ENCODE data around the gene SLC51A. TPM values are rescaled to one million over a fixed set of nuclear protein-coding genes. Genes with fewer than 3 reads are reported as not detected.
"Not testable (repeated sequence)": the region's sequence is repeated elsewhere in the genome, so short reads cannot be mapped to it uniquely, and the experiment has no call there.

SLC51A gene
- total and polyA plus RNA-seq, 2 donors (not counting 3 experiments of a cell fraction or from before 2014, with no cell fraction given): not detected

DNA sequence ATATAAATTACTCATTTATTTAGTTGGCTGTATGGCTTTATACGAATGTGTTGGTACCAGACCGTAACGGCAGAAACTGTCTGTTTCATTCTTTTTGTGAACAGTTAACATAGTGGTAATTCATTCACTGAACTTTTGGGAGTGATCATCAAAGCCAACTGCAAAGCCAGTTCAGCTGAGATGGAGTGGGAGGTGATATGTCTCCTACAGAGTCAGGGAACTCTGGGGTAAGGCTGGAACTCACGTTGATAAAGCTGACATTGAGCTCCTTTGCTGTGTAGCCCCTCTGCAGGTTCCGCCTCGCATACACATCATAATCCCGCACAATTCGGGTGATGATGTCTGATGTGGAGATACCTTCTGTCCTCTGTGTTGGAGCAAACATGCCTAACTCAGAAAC is 25.4 kb downstream of the SLC51A start:
- Histone ChIP-seq H3K9me1 (replicated peaks; ENCODE audit: control insufficient read depth, extremely low read depth, insufficient read depth, low read length) (no peaks in the 10 kb centered on the region), H3K36me3 (ENCODE audit: control insufficient read depth in 2 of 2, extremely low read depth in 1 of 2, insufficient read depth in 2 of 2, low read length in 2 of 2) (peaks cover 16 to 26% of the 10 kb centered on the region in 2 experiments), H3K79me2 (ENCODE audit: control insufficient read depth, insufficient read depth, low read length) (no peaks in the 10 kb centered on the region), H3K4me1 (ENCODE audit: control insufficient read depth, extremely low read depth, insufficient read depth, low read length) (no peaks in the 10 kb centered on the region), H3K4me3 (replicated peaks in 1 of 3; ENCODE audit: insufficient read depth in 1 of 3, low read depth in 1 of 3, low read length in 3 of 3) (no peak overlapping the region), H3K27me3 (ENCODE audit: control insufficient read depth in 2 of 2, insufficient read depth in 2 of 2, low read length in 2 of 2) (no peaks in the 10 kb centered on the region), H3K4me2 (ENCODE audit: insufficient read depth, low read length) (no peak overlapping the region), H3K27ac (ENCODE audit: insufficient read depth, low read depth, low read length) (no peak overlapping the region), H4K20me1 (replicated peaks; ENCODE audit: control insufficient read depth, extremely low read depth, insufficient read depth, low read length) (no peaks in the 10 kb centered on the region), H3K9ac (replicated peaks; ENCODE audit: extremely low read depth, insufficient read depth, low read length) (no peak overlapping the region), H3K9me3 (replicated peaks; ENCODE audit: control insufficient read depth, insufficient read depth, low read length) (no peaks in the 10 kb centered on the region), H2AFZ (ENCODE audit: low read depth, low read length) (no peak overlapping the region)
- TF ChIP-seq, protein P1, sequence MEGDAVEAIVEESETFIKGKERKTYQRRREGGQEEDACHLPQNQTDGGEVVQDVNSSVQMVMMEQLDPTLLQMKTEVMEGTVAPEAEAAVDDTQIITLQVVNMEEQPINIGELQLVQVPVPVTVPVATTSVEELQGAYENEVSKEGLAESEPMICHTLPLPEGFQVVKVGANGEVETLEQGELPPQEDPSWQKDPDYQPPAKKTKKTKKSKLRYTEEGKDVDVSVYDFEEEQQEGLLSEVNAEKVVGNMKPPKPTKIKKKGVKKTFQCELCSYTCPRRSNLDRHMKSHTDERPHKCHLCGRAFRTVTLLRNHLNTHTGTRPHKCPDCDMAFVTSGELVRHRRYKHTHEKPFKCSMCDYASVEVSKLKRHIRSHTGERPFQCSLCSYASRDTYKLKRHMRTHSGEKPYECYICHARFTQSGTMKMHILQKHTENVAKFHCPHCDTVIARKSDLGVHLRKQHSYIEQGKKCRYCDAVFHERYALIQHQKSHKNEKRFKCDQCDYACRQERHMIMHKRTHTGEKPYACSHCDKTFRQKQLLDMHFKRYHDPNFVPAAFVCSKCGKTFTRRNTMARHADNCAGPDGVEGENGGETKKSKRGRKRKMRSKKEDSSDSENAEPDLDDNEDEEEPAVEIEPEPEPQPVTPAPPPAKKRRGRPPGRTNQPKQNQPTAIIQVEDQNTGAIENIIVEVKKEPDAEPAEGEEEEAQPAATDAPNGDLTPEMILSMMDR (IDR thresholded peaks at IDR 0.05; ENCODE audit: extremely low read depth in 1 of 2, insufficient read depth in 1 of 2, low read depth in 1 of 2, low read length in 2 of 2): no peak
- TF ChIP-seq EZH2 (IDR thresholded peaks at IDR 0.05; ENCODE audit: borderline replicate concordance, low read depth, low read length, severe bottlenecking) (no peak), POLR2A (IDR thresholded peaks at IDR 0.05; ENCODE audit: low read depth, low read length) (no peak), FOS (IDR thresholded peaks at IDR 0.05; ENCODE audit: borderline replicate concordance, insufficient read depth, low read length) (no peak), GATA2 (IDR thresholded peaks at IDR 0.05; ENCODE audit: insufficient read depth, insufficient read length, low read depth, low read length) (no peak), JUN (IDR thresholded peaks at IDR 0.05; ENCODE audit: borderline replicate concordance, insufficient read depth, insufficient read length, low read depth) (no peak), MYC (IDR thresholded peaks at IDR 0.05; ENCODE audit: low read depth, low read length) (no peak), POLR2AphosphoS5 (IDR thresholded peaks at IDR 0.05; ENCODE audit: insufficient read depth, low read depth, low read length) (no peak), MAX (IDR thresholded peaks at IDR 0.05; ENCODE audit: insufficient read depth, insufficient read length) (no peak)
- BruUV-seq (replicated peaks): no TSS peak
- FAIRE-seq (no peak), DNase-seq (ENCODE audit: low read depth, low spot score) (no peak)
- POLR2A ChIA-PET: no interaction called here
- CTCF ChIA-PET: no interaction called here
- intact Hi-C loops (cut with micrococcal nuclease) (no loop called here), dilution Hi-C loops (cut with MboI; ENCODE audit: extremely low pct_ligation_motif_present, low sequenced_read_pairs) (no loop called here)

DNA sequence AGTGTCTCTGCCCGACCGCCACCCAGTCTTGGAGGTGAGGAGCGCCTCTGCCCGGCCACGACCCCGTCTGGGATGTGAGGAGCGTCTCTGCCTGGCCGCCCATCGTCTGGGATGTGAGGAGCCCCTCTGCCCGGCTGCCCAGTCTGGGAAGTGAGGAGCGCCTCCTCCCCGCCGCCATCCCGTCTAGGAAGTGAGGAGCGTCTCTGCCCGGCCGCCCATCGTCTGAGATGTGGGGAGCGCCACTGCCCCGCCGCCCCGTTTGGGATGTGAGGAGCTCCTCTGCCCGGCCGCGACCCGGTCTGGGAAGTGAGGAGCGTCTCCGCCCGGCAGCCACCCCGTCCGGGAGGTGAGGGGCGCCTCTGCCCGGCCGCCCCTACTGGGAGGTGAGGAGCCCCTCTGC is 27.8 kb downstream of the SLC51A start:
- FAIRE-seq; BruUV-seq (replicated peaks); intact Hi-C loops (cut with micrococcal nuclease); POLR2A ChIA-PET; H3K27ac ChIP-seq (ENCODE audit: insufficient read depth, low read depth, low read length); H3K9me3 ChIP-seq (replicated peaks; ENCODE audit: control insufficient read depth, insufficient read depth, low read length); H3K4me2 ChIP-seq (ENCODE audit: insufficient read depth, low read length); H3K9me1 ChIP-seq (replicated peaks; ENCODE audit: control insufficient read depth, extremely low read depth, insufficient read depth, low read length); H3K4me3 ChIP-seq (replicated peaks in 1 of 3; ENCODE audit: insufficient read depth in 1 of 3, low read depth in 1 of 3, low read length in 3 of 3); CTCF ChIA-PET; H4K20me1 ChIP-seq (replicated peaks; ENCODE audit: control insufficient read depth, extremely low read depth, insufficient read depth, low read length); H3K4me1 ChIP-seq (ENCODE audit: control insufficient read depth, extremely low read depth, insufficient read depth, low read length); dilution Hi-C loops (cut with MboI; ENCODE audit: extremely low pct_ligation_motif_present, low sequenced_read_pairs); H3K79me2 ChIP-seq (ENCODE audit: control insufficient read depth, insufficient read depth, low read length); H3K27me3 ChIP-seq (ENCODE audit: control insufficient read depth in 2 of 2, insufficient read depth in 2 of 2, low read length in 2 of 2); H2AFZ ChIP-seq (ENCODE audit: low read depth, low read length); DNase-seq (ENCODE audit: low read depth, low spot score); H3K9ac ChIP-seq (replicated peaks; ENCODE audit: extremely low read depth, insufficient read depth, low read length): not testable (repeated sequence)
- H3K36me3 ChIP-seq (ENCODE audit: control insufficient read depth in 2 of 2, extremely low read depth in 1 of 2, insufficient read depth in 2 of 2, low read length in 2 of 2): peaks cover 18 to 23% of the 10 kb centered on the region in 2 experiments

All from endothelial cell of umbilical vein (primary cell).